ENCODE results near the gene GDF9. TPM values are rescaled to one million over a fixed set of nuclear protein-coding genes. Genes with fewer than 3 reads are reported as not detected.

The GDF9 gene
- total RNA-seq, 1 experiment from 2014 or later = 1.4 TPM

- H3K36me3 ChIP-seq (ENCODE audit: low read depth) = peaks cover 20% of the 10 kb centered on the region; the same call in 1 of the 2 replicates
- H3K4me2 ChIP-seq = no peak overlapping the region
- ChIA-PET POLR2A (ENCODE audit: unreplicated experiment) (no interaction called here), CTCF (interaction anchor here (0.7 kb wide), 1 partner anchor 9 kb away, joined by 5 read pairs; no protein-coding TSS in a partner anchor)
- no peak overlapping the region for H2AFZ ChIP-seq
- BruUV-seq (replicated peaks) = no TSS peak
- intact Hi-C loops (cut with micrococcal nuclease; ENCODE audit: unreplicated experiment) = loop anchor here (5.0 to 10.0 kb wide), 4 partner anchors 116 to 804 kb away; partner anchors contain the start of gene IL3
- H3K9me2 ChIP-seq (ENCODE audit: insufficient read depth) = no peaks in the 10 kb centered on the region
- no peak overlapping the region for H3K27ac ChIP-seq
- H3K79me2 ChIP-seq (ENCODE audit: low read depth) = peaks cover 19% of the 10 kb centered on the region
- no peaks in the 10 kb centered on the region for H4K20me1 ChIP-seq (ENCODE audit: insufficient read depth)
- TF ChIP-seq, protein P1, sequence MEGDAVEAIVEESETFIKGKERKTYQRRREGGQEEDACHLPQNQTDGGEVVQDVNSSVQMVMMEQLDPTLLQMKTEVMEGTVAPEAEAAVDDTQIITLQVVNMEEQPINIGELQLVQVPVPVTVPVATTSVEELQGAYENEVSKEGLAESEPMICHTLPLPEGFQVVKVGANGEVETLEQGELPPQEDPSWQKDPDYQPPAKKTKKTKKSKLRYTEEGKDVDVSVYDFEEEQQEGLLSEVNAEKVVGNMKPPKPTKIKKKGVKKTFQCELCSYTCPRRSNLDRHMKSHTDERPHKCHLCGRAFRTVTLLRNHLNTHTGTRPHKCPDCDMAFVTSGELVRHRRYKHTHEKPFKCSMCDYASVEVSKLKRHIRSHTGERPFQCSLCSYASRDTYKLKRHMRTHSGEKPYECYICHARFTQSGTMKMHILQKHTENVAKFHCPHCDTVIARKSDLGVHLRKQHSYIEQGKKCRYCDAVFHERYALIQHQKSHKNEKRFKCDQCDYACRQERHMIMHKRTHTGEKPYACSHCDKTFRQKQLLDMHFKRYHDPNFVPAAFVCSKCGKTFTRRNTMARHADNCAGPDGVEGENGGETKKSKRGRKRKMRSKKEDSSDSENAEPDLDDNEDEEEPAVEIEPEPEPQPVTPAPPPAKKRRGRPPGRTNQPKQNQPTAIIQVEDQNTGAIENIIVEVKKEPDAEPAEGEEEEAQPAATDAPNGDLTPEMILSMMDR (conservative IDR thresholded peaks at IDR 0.05) = no peak
- no peak for TF ChIP-seq EZH2 (IDR thresholded peaks at IDR 0.05; ENCODE audit: low read depth)
- no peaks in the 10 kb centered on the region for H3K27me3 ChIP-seq (ENCODE audit: insufficient read depth, low read depth)
- DNase-seq = no peak
- H3K9me3 ChIP-seq (ENCODE audit: insufficient read depth, low read depth) = no peaks in the 10 kb centered on the region
- peaks cover 18% of the 10 kb centered on the region for H3K4me1 ChIP-seq (replicated peaks; ENCODE audit: insufficient read depth)
- peaks cover 29% of the 10 kb centered on the region; the same call in 1 of the 2 replicates for H3F3A ChIP-seq (ENCODE audit: insufficient read depth, low read depth)
- no peak overlapping the region for H3K4me3 ChIP-seq
These were observed 2.5 kb upstream of the GDF9 start for GRCh38 chr5:132868754-132869153.

- DNase-seq = no peak
- H3K9me3 ChIP-seq (ENCODE audit: insufficient read depth, low read depth) = no peaks in the 10 kb centered on the region
- peaks cover 29% of the 10 kb centered on the region; the same call in 1 of the 2 replicates for H3F3A ChIP-seq (ENCODE audit: insufficient read depth, low read depth)
- H3K4me3 ChIP-seq = peak overlapping the region; percentile 76
- intact Hi-C loops (cut with micrococcal nuclease; ENCODE audit: unreplicated experiment) = loop anchor here (5.0 to 10.0 kb wide), 4 partner anchors 115 to 802 kb away; partner anchors contain the start of gene IL3
- H2AFZ ChIP-seq = peak overlapping the region; percentile 90
- no peak for TF ChIP-seq EZH2 (IDR thresholded peaks at IDR 0.05; ENCODE audit: low read depth)
- TF ChIP-seq, protein P1 (conservative IDR thresholded peaks at IDR 0.05) = no peak
- peaks cover 18% of the 10 kb centered on the region for H3K4me1 ChIP-seq (replicated peaks; ENCODE audit: insufficient read depth)
- H3K27ac ChIP-seq = peak overlapping the region; percentile 69
- no TSS peak for BruUV-seq (replicated peaks)
- no peaks in the 10 kb centered on the region for H4K20me1 ChIP-seq (ENCODE audit: insufficient read depth)
- peak overlapping the region; percentile 96 for H3K4me2 ChIP-seq
- POLR2A ChIA-PET (ENCODE audit: unreplicated experiment) = interaction anchor here (0.6 kb wide), 1 partner anchor 1184 kb away, joined by 23 read pairs; no protein-coding TSS in a partner anchor
- no peaks in the 10 kb centered on the region for H3K27me3 ChIP-seq (ENCODE audit: insufficient read depth, low read depth)
- no peaks in the 10 kb centered on the region for H3K9me2 ChIP-seq (ENCODE audit: insufficient read depth)
- H3K79me2 ChIP-seq (ENCODE audit: low read depth) = peaks cover 19% of the 10 kb centered on the region
- peaks cover 20% of the 10 kb centered on the region; the same call in 1 of the 2 replicates for H3K36me3 ChIP-seq (ENCODE audit: low read depth)
- CTCF ChIA-PET = interaction anchor here (0.6 to 1.6 kb wide), 2 partner anchors 38 to 465 kb away, joined by 3 to 5 read pairs; no protein-coding TSS in a partner anchor
These were observed 780 bp upstream of the GDF9 start for GRCh38 chr5:132867046-132867451.

GRCh38 chr5:132865668-132866341, 464 bp downstream of the GDF9 start:
- Histone ChIP-seq H2AFZ (peak overlapping the region; percentile 90), H3K4me1 (replicated peaks; ENCODE audit: insufficient read depth) (peaks cover 18% of the 10 kb centered on the region), H3K36me3 (ENCODE audit: low read depth) (peaks cover 20% of the 10 kb centered on the region; the same call in 1 of the 2 replicates), H3K9me2 (ENCODE audit: insufficient read depth) (no peaks in the 10 kb centered on the region), H4K20me1 (ENCODE audit: insufficient read depth) (no peaks in the 10 kb centered on the region), H3K27me3 (ENCODE audit: insufficient read depth, low read depth) (no peaks in the 10 kb centered on the region), H3K9me3 (ENCODE audit: insufficient read depth, low read depth) (no peaks in the 10 kb centered on the region), H3K4me2 (peak overlapping the region; percentile 96), H3F3A (ENCODE audit: insufficient read depth, low read depth) (peaks cover 20% of the 10 kb centered on the region; the same call in 1 of the 2 replicates), H3K27ac (peak overlapping the region; percentile 69), H3K4me3 (peak overlapping the region; percentile 76), H3K79me2 (ENCODE audit: low read depth) (peaks cover 19% of the 10 kb centered on the region)
- no peak for DNase-seq
- intact Hi-C loops (cut with micrococcal nuclease; ENCODE audit: unreplicated experiment) = loop anchor here (1.0 to 10.0 kb wide), 5 partner anchors 36 to 801 kb away; partner anchors contain the start of genes IL3 and SHROOM1
- ChIA-PET CTCF (interaction anchor here (0.6 to 1.2 kb wide), 4 partner anchors 35 to 247 kb away, joined by 4 to 5 read pairs (median 4); no protein-coding TSS in a partner anchor), POLR2A (ENCODE audit: unreplicated experiment) (interaction anchor here (0.7 to 1.0 kb wide), 2 partner anchors 26 to 146 kb away, joined by 3 to 4 read pairs; no protein-coding TSS in a partner anchor)
- TF ChIP-seq, protein P1 (conservative IDR thresholded peaks at IDR 0.05) = no peak
- TF ChIP-seq EZH2 (IDR thresholded peaks at IDR 0.05; ENCODE audit: low read depth) = no peak
- BruUV-seq (replicated peaks) = TSS peak; percentile 90

Data from PC-9 (cell line).